Measurements from ENCODE around the gene DLG5.

GRCh38 chr10:77926566-77927401 lies at the start of gene DLG5:
- TF ChIP-seq EP300 (IDR thresholded peaks at IDR 0.05) (no peak), POLR2AphosphoS5 (IDR thresholded peaks at IDR 0.05) (peak; percentile 69), POLR2A (IDR thresholded peaks at IDR 0.05) (peak; percentile 53 to 75)
- TF ChIP-seq, protein P1, sequence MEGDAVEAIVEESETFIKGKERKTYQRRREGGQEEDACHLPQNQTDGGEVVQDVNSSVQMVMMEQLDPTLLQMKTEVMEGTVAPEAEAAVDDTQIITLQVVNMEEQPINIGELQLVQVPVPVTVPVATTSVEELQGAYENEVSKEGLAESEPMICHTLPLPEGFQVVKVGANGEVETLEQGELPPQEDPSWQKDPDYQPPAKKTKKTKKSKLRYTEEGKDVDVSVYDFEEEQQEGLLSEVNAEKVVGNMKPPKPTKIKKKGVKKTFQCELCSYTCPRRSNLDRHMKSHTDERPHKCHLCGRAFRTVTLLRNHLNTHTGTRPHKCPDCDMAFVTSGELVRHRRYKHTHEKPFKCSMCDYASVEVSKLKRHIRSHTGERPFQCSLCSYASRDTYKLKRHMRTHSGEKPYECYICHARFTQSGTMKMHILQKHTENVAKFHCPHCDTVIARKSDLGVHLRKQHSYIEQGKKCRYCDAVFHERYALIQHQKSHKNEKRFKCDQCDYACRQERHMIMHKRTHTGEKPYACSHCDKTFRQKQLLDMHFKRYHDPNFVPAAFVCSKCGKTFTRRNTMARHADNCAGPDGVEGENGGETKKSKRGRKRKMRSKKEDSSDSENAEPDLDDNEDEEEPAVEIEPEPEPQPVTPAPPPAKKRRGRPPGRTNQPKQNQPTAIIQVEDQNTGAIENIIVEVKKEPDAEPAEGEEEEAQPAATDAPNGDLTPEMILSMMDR (IDR thresholded peaks at IDR 0.05), result peak in 3 of 4 experiments; percentile 6 to 20 (median 14)

Data from gastroesophageal sphincter (tissue), 3 donors.